Prostate gland (tissue), 2 donors: ENCODE results near the gene MTMR10. TPM values are rescaled to one million over a fixed set of nuclear protein-coding genes. Genes with fewer than 3 reads are reported as not detected.

Experiments
- DNase-seq: peaks from one replicate; pipeline ENCODE4 v3.0.0-alpha.2; 2019; ENCODE audit warnings: low spot score
- H3K27ac ChIP-seq, 2 donors: fragments of 200-600 bp; sonication (generic); 2 replicates each; pipeline ENCODE4 v1.5.1; 2017 to 2019
- H3K27me3 ChIP-seq: fragments of 200-600 bp; sonication (generic); replicated peaks from 2 replicates; pipeline ENCODE4 v1.5.1; 2019; ENCODE audit not compliant: insufficient read depth
- H3K36me3 ChIP-seq, 2 donors: fragments of 200-600 bp; sonication (generic); 1 replicate in 1 of 2; 2 replicates in 1 of 2; pipeline versions ENCODE4 v1.5.1 to v1.8.1; 2017 to 2019
- H3K4me1 ChIP-seq: fragments of 200-600 bp; sonication (generic); replicated peaks from 2 replicates; pipeline ENCODE4 v1.5.1; 2019
- H3K4me3 ChIP-seq, 2 donors: fragments of 200-600 bp; sonication (generic); 2 replicates each; pipeline ENCODE4 v1.5.1; 2017 to 2019
- H3K9me3 ChIP-seq: fragments of 200-600 bp; sonication (generic); 2 replicates; pipeline ENCODE4 v1.5.1; 2017
- CTCF ChIP-seq, 4 experiments: fragments of 200-600 bp in 2 of 4; fragments of 450-650 bp in 2 of 4; sonication (generic) in 2 of 4; IDR thresholded peaks; 1 replicate in 3 of 4; 2 replicates in 1 of 4; pipeline ENCODE4 v1.5.1; 2016 to 2019; ENCODE audit warnings: antibody characterized with exemption in 4 of 4, mild to moderate bottlenecking in 2 of 4, moderate library complexity in 2 of 4
- POLR2A ChIP-seq: fragments of 450-650 bp; IDR thresholded peaks from one replicate; pipeline ENCODE4 v1.6.1; 2016; ENCODE audit warnings: antibody characterized with exemption, mild to moderate bottlenecking
- POLR2AphosphoS5 ChIP-seq: sonication (generic); formaldehyde crosslinking; IDR thresholded peaks from one replicate; pipeline ENCODE4 v1.6.1; 2017; ENCODE audit warnings: antibody characterized with exemption
- WGBS: methylation state at CpG from one replicate; pipeline ENCODE4 v1.1.5; 2018; 5-methylcytosine and 5-hydroxymethylcytosine counted together
- intact Hi-C: fragments of 100-400 bp; cut with DNase I; formaldehyde crosslinking; loops from one replicate; pipeline ENCODE4 v1.14.2; 2022
- total RNA-seq, 2 donors: library from RNA; depleted of rRNA; stranded (reverse); fragments of >200 nt; gene quantifications; one replicate each; pipeline ENCODE4 v1.1.0, GENCODE V29; 2016

The MTMR10 gene
- total RNA-seq, 2 donors from 2014 or later: 32.5 to 35.2 TPM

GRCh38 chr15:31004220-31004733, 12.8 kb upstream of the MTMR10 start:
- no peaks in the 10 kb centered on the region for H3K9me3 ChIP-seq
- H3K36me3 ChIP-seq: no peaks in the 10 kb centered on the region
- H3K27ac ChIP-seq: no peak overlapping the region
- TF ChIP-seq CTCF (IDR thresholded peaks at IDR 0.05): no peak
- no peak for TF ChIP-seq POLR2A
- TF ChIP-seq POLR2AphosphoS5: no peak
- H3K27me3 ChIP-seq: no peaks in the 10 kb centered on the region
- H3K4me1 ChIP-seq: no peaks in the 10 kb centered on the region
- DNase-seq: no peak
- intact Hi-C loops: no loop called here
- 44% methylated on average over 5 of the region's 5 CpGs for WGBS
- no peak overlapping the region for H3K4me3 ChIP-seq

- H3K4me1 ChIP-seq: no peaks in the 10 kb centered on the region
- no peaks in the 10 kb centered on the region for H3K27me3 ChIP-seq
- DNase-seq: no peak
- no peaks in the 10 kb centered on the region for H3K9me3 ChIP-seq
- intact Hi-C loops: no loop called here
- no peak overlapping the region for H3K27ac ChIP-seq
- TF ChIP-seq POLR2AphosphoS5 (no peak), CTCF (IDR thresholded peaks at IDR 0.05) (no peak), POLR2A (no peak)
- WGBS: 86% methylated on average over 3 of the region's 3 CpGs
- no peaks in the 10 kb centered on the region for H3K36me3 ChIP-seq
- H3K4me3 ChIP-seq: no peak overlapping the region
Observed at GRCh38 chr15:31001702-31002101, 10.3 kb upstream of the MTMR10 start.

- no peak for DNase-seq
- intact Hi-C loops: no loop called here
- H3K4me3 ChIP-seq: no peak overlapping the region
- no peaks in the 10 kb centered on the region for H3K4me1 ChIP-seq
- H3K27me3 ChIP-seq: no peaks in the 10 kb centered on the region
- no peaks in the 10 kb centered on the region for H3K36me3 ChIP-seq
- 89% methylated on average over 3 of the region's 3 CpGs for WGBS
- TF ChIP-seq CTCF (IDR thresholded peaks at IDR 0.05) (no peak), POLR2A (no peak), POLR2AphosphoS5 (no peak)
- no peak overlapping the region for H3K27ac ChIP-seq
- H3K9me3 ChIP-seq: no peaks in the 10 kb centered on the region
Observed at GRCh38 chr15:30999729-31000128, 8.3 kb upstream of the MTMR10 start.

- TF ChIP-seq POLR2A (no peak), CTCF (IDR thresholded peaks at IDR 0.05) (no peak), POLR2AphosphoS5 (no peak)
- Histone ChIP-seq H3K27ac (no peak overlapping the region), H3K4me1 (no peaks in the 10 kb centered on the region), H3K4me3 (no peak overlapping the region), H3K9me3 (no peaks in the 10 kb centered on the region), H3K27me3 (no peaks in the 10 kb centered on the region), H3K36me3 (no peaks in the 10 kb centered on the region)
- intact Hi-C loops: no loop called here
- no peak for DNase-seq
- WGBS: 90% methylated on average over 1 of the region's 1 CpG
Observed at GRCh38 chr15:30997270-30997669, 5.8 kb upstream of the MTMR10 start.

GRCh38 chr15:30992249-30992864, 929 bp upstream of the MTMR10 start:
- H3K27ac ChIP-seq: peak overlapping the region; percentile 94 to 95
- no peaks in the 10 kb centered on the region for H3K4me1 ChIP-seq
- H3K4me3 ChIP-seq: peak overlapping the region; percentile 80 to 91
- no peaks in the 10 kb centered on the region for H3K27me3 ChIP-seq
- TF ChIP-seq CTCF (IDR thresholded peaks at IDR 0.05) (no peak), POLR2A (no peak), POLR2AphosphoS5 (no peak)
- no peaks in the 10 kb centered on the region for H3K9me3 ChIP-seq
- intact Hi-C loops: loop anchor here (5.0 kb wide), 1 partner anchor 350 kb away; no protein-coding TSS in a partner anchor
- DNase-seq: peak; percentile 17
- 71% methylated on average over 7 of the region's 7 CpGs for WGBS
- no peaks in the 10 kb centered on the region for H3K36me3 ChIP-seq
